Trophoblast cell (in vitro differentiated cells and primary cell): Measurements from ENCODE around the gene TTLL11.

ENCODE experiments used
- DNase-seq, 2 donors: peaks; one replicate each; pipeline ENCODE4 v3.0.0-alpha.2; 2016
- H2AFZ ChIP-seq: 2 replicates; pipeline ENCODE4 v1.6.1; 2013; ENCODE audit warnings: low read length, moderate library complexity, mild to moderate bottlenecking; ENCODE audit not compliant: insufficient read depth, poor library complexity
- H2AK5ac ChIP-seq: 2 replicates; pipeline ENCODE4 v1.6.1; 2013; ENCODE audit warnings: mild to moderate bottlenecking, low read length
- H2BK120ac ChIP-seq: 2 replicates; pipeline ENCODE4 v1.6.1; 2013; ENCODE audit warnings: low read length, mild to moderate bottlenecking, moderate library complexity; ENCODE audit not compliant: insufficient read depth, poor library complexity
- H2BK12ac ChIP-seq: 2 replicates; pipeline ENCODE4 v1.6.1; 2013; ENCODE audit warnings: mild to moderate bottlenecking, low read length, moderate library complexity
- H2BK5ac ChIP-seq: 2 replicates; pipeline ENCODE4 v1.6.1; 2013; ENCODE audit warnings: low read length, low read depth, moderate library complexity, mild to moderate bottlenecking; ENCODE audit not compliant: poor library complexity
- H3K14ac ChIP-seq: 2 replicates; pipeline ENCODE4 v1.6.1; 2013; ENCODE audit warnings: mild to moderate bottlenecking, low read length
- H3K18ac ChIP-seq: 2 replicates; pipeline ENCODE4 v1.6.1; 2013; ENCODE audit warnings: mild to moderate bottlenecking, low read length
- H3K23ac ChIP-seq: 2 replicates; pipeline ENCODE4 v1.6.1; 2013; ENCODE audit warnings: low read length
- H3K27ac ChIP-seq: 2 replicates; pipeline ENCODE4 v1.5.1; 2013; ENCODE audit warnings: low read depth, mild to moderate bottlenecking, inconsistent platforms, low read length, moderate library complexity
- H3K27me3 ChIP-seq: 2 replicates; pipeline ENCODE4 v1.6.1; 2013; ENCODE audit warnings: inconsistent platforms, mild to moderate bottlenecking, low read length, moderate library complexity; ENCODE audit not compliant: insufficient read depth
- H3K36me3 ChIP-seq, 2 experiments: 1 replicate in 1 of 2; 2 replicates in 1 of 2; pipeline ENCODE4 v1.6.1; 2013; ENCODE audit warnings: low read length in 2 of 2, mild to moderate bottlenecking in 2 of 2, moderate library complexity in 1 of 2; ENCODE audit not compliant: insufficient read depth in 2 of 2, control insufficient read depth in 1 of 2
- H3K4ac ChIP-seq: 2 replicates; pipeline ENCODE4 v1.6.1; 2013; ENCODE audit warnings: low read depth, mild to moderate bottlenecking, low read length, moderate library complexity
- H3K4me1 ChIP-seq, 2 experiments: 1 replicate in 1 of 2; 2 replicates in 1 of 2; pipeline ENCODE4 v1.6.1; 2013; ENCODE audit warnings: low read length in 2 of 2, mild to moderate bottlenecking in 2 of 2, moderate library complexity in 1 of 2; ENCODE audit not compliant: insufficient read depth in 2 of 2, control insufficient read depth in 1 of 2
- H3K4me2 ChIP-seq: 2 replicates; pipeline ENCODE4 v1.6.1; 2013; ENCODE audit warnings: inconsistent platforms, mild to moderate bottlenecking, low read length, moderate library complexity
- H3K4me3 ChIP-seq: 2 replicates; pipeline ENCODE4 v1.5.1; 2013; ENCODE audit warnings: mild to moderate bottlenecking, low read depth, low read length, inconsistent platforms
- H3K79me1 ChIP-seq: one replicate; pipeline ENCODE4 v1.6.1; 2013; ENCODE audit warnings: low read length
- H3K79me2 ChIP-seq: 2 replicates; pipeline ENCODE4 v1.6.1; 2013; ENCODE audit warnings: low read length, mild to moderate bottlenecking; ENCODE audit not compliant: control insufficient read depth, insufficient read depth, poor library complexity
- H3K9ac ChIP-seq: 2 replicates; pipeline ENCODE4 v1.6.1; 2013; ENCODE audit warnings: mild to moderate bottlenecking, low read length
- H3K9me3 ChIP-seq: 2 replicates; pipeline ENCODE4 v1.6.1; 2013; ENCODE audit warnings: low read depth, mild to moderate bottlenecking, control low read depth, inconsistent platforms, low read length; ENCODE audit not compliant: insufficient read depth
- H4K12ac ChIP-seq: 2 replicates; pipeline ENCODE4 v1.6.1; 2013; ENCODE audit warnings: low read depth, mild to moderate bottlenecking, low read length, moderate library complexity
- H4K8ac ChIP-seq: 2 replicates; pipeline ENCODE4 v1.6.1; 2013; ENCODE audit warnings: low read depth, mild to moderate bottlenecking, low read length, moderate library complexity
- H4K91ac ChIP-seq: one replicate; pipeline ENCODE4 v1.6.1; 2013; ENCODE audit warnings: low read depth, mild to moderate bottlenecking, low read length, moderate library complexity
- WGBS: extraction: QIAGEN DNeasy Blood & Tissue Kit; methylation state at CpG from one replicate; pipeline ENCODE4 v1.1.7; 2013; ENCODE audit warnings: missing lambda C conversion rate; ENCODE audit not compliant: insufficient read length, insufficient coverage; ENCODE audit errors: extremely low coverage; 5-methylcytosine and 5-hydroxymethylcytosine counted together

The TTLL11 gene

GRCh38 chr9:121992571-121993212 lies 100.4 kb downstream of the TTLL11 start:
- Histone ChIP-seq H4K8ac (no peak overlapping the region), H3K9me3 (no peaks in the 10 kb centered on the region), H3K23ac (no peak overlapping the region), H2AFZ (no peak overlapping the region), H3K4me1 (no peaks in the 10 kb centered on the region), H2BK12ac (no peak overlapping the region), H3K36me3 (no peaks in the 10 kb centered on the region), H3K18ac (no peak overlapping the region), H3K4ac (no peak overlapping the region), H3K27me3 (no peaks in the 10 kb centered on the region), H3K9ac (no peak overlapping the region), H2BK5ac (no peak overlapping the region), H3K27ac (no peak overlapping the region), H3K4me2 (no peak overlapping the region), H3K79me2 (no peaks in the 10 kb centered on the region), H4K91ac (no peak overlapping the region), H3K14ac (no peak overlapping the region), H3K4me3 (no peak overlapping the region), H2BK120ac (no peak overlapping the region), H3K79me1 (no peaks in the 10 kb centered on the region), H2AK5ac (no peak overlapping the region), H4K12ac (no peak overlapping the region)
- WGBS = no CpG with 5 or more reads among the region's 8 CpGs
- peak; percentile 56 to 92 for DNase-seq

- no peaks in the 10 kb centered on the region for H3K79me1 ChIP-seq
- H4K8ac ChIP-seq = no peak overlapping the region
- H3K4me2 ChIP-seq = no peak overlapping the region
- no peak overlapping the region for H3K4me3 ChIP-seq
- no peaks in the 10 kb centered on the region for H3K4me1 ChIP-seq
- H3K27me3 ChIP-seq = no peaks in the 10 kb centered on the region
- H3K36me3 ChIP-seq = no peaks in the 10 kb centered on the region
- no peak overlapping the region for H3K27ac ChIP-seq
- H2BK120ac ChIP-seq = no peak overlapping the region
- H3K18ac ChIP-seq = no peak overlapping the region
- H2BK12ac ChIP-seq = no peak overlapping the region
- DNase-seq = no peak
- no CpG with 5 or more reads among the region's 4 CpGs for WGBS
- no peak overlapping the region for H2AK5ac ChIP-seq
- H3K14ac ChIP-seq = no peak overlapping the region
- H2AFZ ChIP-seq = no peak overlapping the region
- no peak overlapping the region for H2BK5ac ChIP-seq
- H4K12ac ChIP-seq = no peak overlapping the region
- no peak overlapping the region for H3K9ac ChIP-seq
- H3K9me3 ChIP-seq = no peaks in the 10 kb centered on the region
- no peak overlapping the region for H3K23ac ChIP-seq
- H4K91ac ChIP-seq = no peak overlapping the region
- no peak overlapping the region for H3K4ac ChIP-seq
- no peaks in the 10 kb centered on the region for H3K79me2 ChIP-seq
Observed at GRCh38 chr9:121991307-121991661, 101.8 kb downstream of the TTLL11 start.

- Histone ChIP-seq H2BK5ac (no peak overlapping the region), H3K4me2 (no peak overlapping the region), H3K4me1 (no peaks in the 10 kb centered on the region), H4K12ac (no peak overlapping the region), H3K79me2 (no peaks in the 10 kb centered on the region), H2BK12ac (no peak overlapping the region), H3K18ac (no peak overlapping the region), H3K4me3 (no peak overlapping the region), H2BK120ac (no peak overlapping the region), H3K4ac (no peak overlapping the region), H2AFZ (no peak overlapping the region), H3K27ac (no peak overlapping the region), H4K91ac (no peak overlapping the region), H3K9me3 (no peaks in the 10 kb centered on the region), H3K9ac (no peak overlapping the region), H3K79me1 (no peaks in the 10 kb centered on the region), H4K8ac (no peak overlapping the region), H2AK5ac (no peak overlapping the region), H3K36me3 (no peaks in the 10 kb centered on the region), H3K23ac (no peak overlapping the region), H3K14ac (no peak overlapping the region), H3K27me3 (no peaks in the 10 kb centered on the region)
- no peak for DNase-seq
- WGBS = no CpG with 5 or more reads among the region's 9 CpGs
Observed at GRCh38 chr9:121990600-121991306, 102.4 kb downstream of the TTLL11 start.

DNA sequence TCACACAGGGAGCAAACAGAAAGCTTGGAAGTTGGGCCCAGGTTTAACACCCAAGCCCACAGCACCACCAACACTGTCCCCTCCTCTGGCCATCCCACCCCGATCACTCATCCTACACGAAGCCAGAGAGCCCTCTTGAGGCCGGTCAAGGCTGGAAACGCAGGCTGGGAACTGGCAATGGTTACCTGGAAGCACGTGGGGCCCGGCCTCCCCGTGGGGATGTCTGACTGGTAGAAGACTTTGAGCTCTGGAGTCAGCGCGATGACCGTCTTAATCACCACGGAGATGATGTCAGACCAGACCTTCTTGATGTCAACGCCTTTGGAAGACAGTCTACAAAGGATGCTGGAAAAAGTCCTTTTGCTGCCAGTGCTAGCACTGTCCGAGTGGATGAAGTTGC lies 104.1 kb downstream of the TTLL11 start:
- DNase-seq = no peak
- no CpG with 5 or more reads among the region's 13 CpGs for WGBS

More for the DNA sequence above, 104.1 kb downstream of the TTLL11 start:
- no peak overlapping the region for H3K18ac ChIP-seq
- no peak overlapping the region for H4K91ac ChIP-seq
- H3K79me1 ChIP-seq = no peaks in the 10 kb centered on the region
- no peak overlapping the region for H3K23ac ChIP-seq
- no peak overlapping the region for H4K12ac ChIP-seq
- H3K27me3 ChIP-seq = no peaks in the 10 kb centered on the region
- no peak overlapping the region for H2AK5ac ChIP-seq
- H3K4me2 ChIP-seq = no peak overlapping the region
- H3K4me3 ChIP-seq = no peak overlapping the region
- no peaks in the 10 kb centered on the region for H3K36me3 ChIP-seq
- no peak overlapping the region for H3K4ac ChIP-seq
- H2AFZ ChIP-seq = no peak overlapping the region
- H2BK120ac ChIP-seq = no peak overlapping the region
- no peaks in the 10 kb centered on the region for H3K4me1 ChIP-seq
- H3K27ac ChIP-seq = no peak overlapping the region
- H3K9ac ChIP-seq = no peak overlapping the region
- H3K14ac ChIP-seq = no peak overlapping the region
- no peaks in the 10 kb centered on the region for H3K9me3 ChIP-seq
- no peaks in the 10 kb centered on the region for H3K79me2 ChIP-seq
- no peak overlapping the region for H2BK5ac ChIP-seq
- no peak overlapping the region for H4K8ac ChIP-seq
- H2BK12ac ChIP-seq = no peak overlapping the region
